Transverse colon (tissue), 3 donors: Measurements from ENCODE around the gene TLCD3B.

Experiments
- POLR2A ChIP-seq: fragments of 450-650 bp; IDR thresholded peaks from one replicate; pipeline ENCODE4 v1.6.1; 2016; ENCODE audit warnings: antibody characterized with exemption, mild to moderate bottlenecking, moderate library complexity
- TF ChIP-seq, protein P1 (sequence below), 5 experiments: fragments of 200-600 bp in 3 of 5; fragments of 450-650 bp in 2 of 5; sonication (generic) in 3 of 5; IDR thresholded peaks; 1 replicate in 2 of 5; 2 replicates in 3 of 5; pipeline ENCODE4 v1.5.1; 2016 to 2017; ENCODE audit warnings: antibody characterized with exemption in 5 of 5, inconsistent platforms in 3 of 5, mild to moderate bottlenecking in 2 of 5, moderate library complexity in 1 of 5

DNA sequence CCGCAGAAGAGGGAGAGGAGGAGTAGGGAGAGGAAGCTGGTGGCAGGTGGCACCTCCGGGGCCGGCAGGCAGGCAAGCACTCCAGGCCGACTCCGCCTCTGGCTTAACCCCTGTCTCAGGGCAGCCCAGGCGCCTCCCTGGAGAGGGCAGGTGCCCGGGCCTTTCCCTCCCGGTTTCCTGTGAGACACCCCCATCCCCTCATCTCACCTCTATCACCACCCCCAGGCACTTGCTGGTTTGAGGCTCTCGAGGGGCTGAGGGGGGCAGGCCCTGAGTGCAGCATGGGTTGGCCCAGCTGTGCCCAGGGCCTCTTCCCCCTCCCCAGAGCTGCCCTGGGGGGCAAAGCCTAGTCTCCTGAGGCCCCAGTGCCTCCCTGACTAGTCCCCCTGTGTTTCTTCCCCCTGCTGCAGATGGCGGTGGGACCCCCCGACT is 26.2 kb downstream of the TLCD3B start:
- TF ChIP-seq, protein P1, sequence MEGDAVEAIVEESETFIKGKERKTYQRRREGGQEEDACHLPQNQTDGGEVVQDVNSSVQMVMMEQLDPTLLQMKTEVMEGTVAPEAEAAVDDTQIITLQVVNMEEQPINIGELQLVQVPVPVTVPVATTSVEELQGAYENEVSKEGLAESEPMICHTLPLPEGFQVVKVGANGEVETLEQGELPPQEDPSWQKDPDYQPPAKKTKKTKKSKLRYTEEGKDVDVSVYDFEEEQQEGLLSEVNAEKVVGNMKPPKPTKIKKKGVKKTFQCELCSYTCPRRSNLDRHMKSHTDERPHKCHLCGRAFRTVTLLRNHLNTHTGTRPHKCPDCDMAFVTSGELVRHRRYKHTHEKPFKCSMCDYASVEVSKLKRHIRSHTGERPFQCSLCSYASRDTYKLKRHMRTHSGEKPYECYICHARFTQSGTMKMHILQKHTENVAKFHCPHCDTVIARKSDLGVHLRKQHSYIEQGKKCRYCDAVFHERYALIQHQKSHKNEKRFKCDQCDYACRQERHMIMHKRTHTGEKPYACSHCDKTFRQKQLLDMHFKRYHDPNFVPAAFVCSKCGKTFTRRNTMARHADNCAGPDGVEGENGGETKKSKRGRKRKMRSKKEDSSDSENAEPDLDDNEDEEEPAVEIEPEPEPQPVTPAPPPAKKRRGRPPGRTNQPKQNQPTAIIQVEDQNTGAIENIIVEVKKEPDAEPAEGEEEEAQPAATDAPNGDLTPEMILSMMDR (IDR thresholded peaks at IDR 0.05) = no peak
- no peak for TF ChIP-seq POLR2A
